ENCODE measurements around the gene QSOX2. TPM values are rescaled to one million over a fixed set of nuclear protein-coding genes. Genes with fewer than 3 reads are reported as not detected.
A peak's percentile ranks its signal among the peaks of the same experiment; 100 is the strongest.

QSOX2 gene
- total RNA-seq, 4 donors from 2014 or later: 5.1 to 23.9 (median 7.4) TPM

- H3K27ac ChIP-seq: no peak overlapping the region
- no peak for DNase-seq
- peaks cover 0 to 13% (median 4%) of the 10 kb centered on the region in 4 donors for H3K4me1 ChIP-seq
- H3K4me3 ChIP-seq: no peak overlapping the region
- no peaks in the 10 kb centered on the region for H3K36me3 ChIP-seq
- TF ChIP-seq CTCF (IDR thresholded peaks at IDR 0.05): no peak
- TF ChIP-seq POLR2A (IDR thresholded peaks at IDR 0.05): no peak
- H3K9me3 ChIP-seq: no peaks in the 10 kb centered on the region
- no peaks in the 10 kb centered on the region for H3K27me3 ChIP-seq
Observed at GRCh38 chr9:136284311-136284710, 38.7 kb upstream of the QSOX2 start.

- peak overlapping the region in 2 of 4 donors; percentile 9 to 44 for H3K27ac ChIP-seq
- TF ChIP-seq CTCF (IDR thresholded peaks at IDR 0.05) (peak; percentile 76 to 88 (median 80)), POLR2A (IDR thresholded peaks at IDR 0.05) (no peak)
Observed at GRCh38 chr9:136283291-136284235, 38.0 kb upstream of the QSOX2 start.

GRCh38 chr9:136282272-136282861, 36.8 kb upstream of the QSOX2 start:
- H3K36me3 ChIP-seq: no peaks in the 10 kb centered on the region
- H3K27me3 ChIP-seq: no peaks in the 10 kb centered on the region
- peak in 2 of 3 donors; percentile 59 to 74 for DNase-seq
- TF ChIP-seq POLR2A (IDR thresholded peaks at IDR 0.05) (no peak), CTCF (IDR thresholded peaks at IDR 0.05) (no peak)
- H3K4me1 ChIP-seq: peaks cover 0 to 13% (median 4%) of the 10 kb centered on the region in 4 donors
- no peaks in the 10 kb centered on the region for H3K9me3 ChIP-seq
- no peak overlapping the region for H3K4me3 ChIP-seq
- no peak overlapping the region for H3K27ac ChIP-seq

More at GRCh38 chr9:136283291-136284235, 38.0 kb upstream of the QSOX2 start:
- Histone ChIP-seq H3K4me1 (peaks cover 0 to 13% (median 4%) of the 10 kb centered on the region in 4 donors), H3K9me3 (no peaks in the 10 kb centered on the region), H3K27me3 (no peaks in the 10 kb centered on the region), H3K36me3 (no peaks in the 10 kb centered on the region), H3K4me3 (peak overlapping the region; percentile 0 to 34 (median 30))
- DNase-seq: peak; percentile 77 to 92 (median 83)

- DNase-seq: no peak
- Histone ChIP-seq H3K36me3 (no peaks in the 10 kb centered on the region), H3K27me3 (no peaks in the 10 kb centered on the region), H3K27ac (no peak overlapping the region), H3K4me3 (no peak overlapping the region), H3K4me1 (peaks cover 0 to 13% (median 4%) of the 10 kb centered on the region in 4 donors), H3K9me3 (no peaks in the 10 kb centered on the region)
- TF ChIP-seq CTCF (IDR thresholded peaks at IDR 0.05) (no peak), POLR2A (IDR thresholded peaks at IDR 0.05) (no peak)
Observed at GRCh38 chr9:136281421-136282271, 36.0 kb upstream of the QSOX2 start.

Measured in Peyer's patch (tissue), 4 donors.